Stimulated activated CD4-positive, alpha-beta T cell treated with anti-CD3 and anti-CD28 coated beads, Interleukin-12 subunit alpha, Interleukin-12 subunit beta, amount 100 ng/mL, for 24 hours (primary cell): ENCODE measurements around the gene XPO5.
A peak's percentile ranks its signal among the peaks of the same experiment; 100 is the strongest.
"Not testable (repeated sequence)": the region's sequence is repeated elsewhere in the genome, so short reads cannot be mapped to it uniquely, and the experiment has no call there.

Experiments
- DNase-seq, 2 experiments: peaks; one replicate each; pipeline ENCODE4 v3.0.0-alpha.2; 2020; ENCODE audit warnings: low read depth in 2 of 2

XPO5 gene

DNA sequence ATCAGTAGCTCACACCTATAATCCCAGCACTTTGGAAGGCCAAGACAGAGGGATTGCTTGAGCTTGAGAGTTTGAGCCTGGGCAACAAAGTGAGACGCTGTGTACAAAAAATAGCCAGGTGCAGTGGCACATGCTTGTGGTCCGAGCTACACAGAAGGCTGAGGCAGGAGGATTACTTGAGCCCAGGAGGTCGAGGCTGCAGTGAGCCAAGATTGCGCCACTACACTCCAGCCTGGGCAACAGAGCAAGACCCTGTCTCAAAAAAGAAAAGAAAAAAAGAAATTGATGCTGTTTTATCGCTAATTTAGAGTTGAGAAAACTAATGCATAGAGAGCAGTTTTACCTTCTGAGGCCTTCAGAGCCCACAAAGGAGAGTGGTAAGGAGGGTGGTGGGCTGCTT lies 77.5 kb downstream of the XPO5 start:
- not testable (repeated sequence) for DNase-seq

DNA sequence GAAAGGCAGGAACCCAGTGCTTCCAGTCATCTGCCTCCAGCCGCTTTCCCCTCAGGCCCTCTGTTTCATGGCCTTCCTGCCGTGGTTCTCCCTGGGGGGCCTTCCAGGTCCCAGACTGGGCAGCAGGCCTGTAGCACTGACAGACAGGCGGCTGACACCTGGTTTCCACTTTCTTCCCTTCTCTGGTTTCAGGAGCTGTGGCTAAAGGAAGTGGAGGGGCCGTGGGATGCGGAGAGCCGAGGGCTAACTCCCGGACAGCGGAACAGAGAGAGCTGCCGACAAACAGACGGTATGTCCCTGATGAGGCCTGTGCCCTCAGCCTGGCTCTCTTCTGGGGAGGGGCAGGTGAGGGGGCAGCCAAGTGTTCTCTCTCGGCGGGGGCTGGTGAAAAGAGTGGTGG lies 78.1 kb downstream of the XPO5 start:
- no peak for DNase-seq

DNA sequence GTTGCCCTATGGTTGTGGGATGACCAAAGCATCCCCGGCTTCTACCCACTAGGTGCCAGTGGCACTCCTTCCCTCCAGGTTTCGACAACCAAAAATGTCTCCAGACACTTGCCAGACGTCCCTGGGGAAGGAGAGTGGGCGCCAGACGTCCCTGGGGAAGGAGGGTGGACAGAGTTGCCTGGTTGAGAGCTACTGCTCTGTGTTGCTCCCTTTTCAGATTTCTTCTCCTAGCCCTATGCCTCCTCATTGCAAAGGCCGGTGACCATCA lies 78.8 kb downstream of the XPO5 start:
- no peak for DNase-seq

DNA sequence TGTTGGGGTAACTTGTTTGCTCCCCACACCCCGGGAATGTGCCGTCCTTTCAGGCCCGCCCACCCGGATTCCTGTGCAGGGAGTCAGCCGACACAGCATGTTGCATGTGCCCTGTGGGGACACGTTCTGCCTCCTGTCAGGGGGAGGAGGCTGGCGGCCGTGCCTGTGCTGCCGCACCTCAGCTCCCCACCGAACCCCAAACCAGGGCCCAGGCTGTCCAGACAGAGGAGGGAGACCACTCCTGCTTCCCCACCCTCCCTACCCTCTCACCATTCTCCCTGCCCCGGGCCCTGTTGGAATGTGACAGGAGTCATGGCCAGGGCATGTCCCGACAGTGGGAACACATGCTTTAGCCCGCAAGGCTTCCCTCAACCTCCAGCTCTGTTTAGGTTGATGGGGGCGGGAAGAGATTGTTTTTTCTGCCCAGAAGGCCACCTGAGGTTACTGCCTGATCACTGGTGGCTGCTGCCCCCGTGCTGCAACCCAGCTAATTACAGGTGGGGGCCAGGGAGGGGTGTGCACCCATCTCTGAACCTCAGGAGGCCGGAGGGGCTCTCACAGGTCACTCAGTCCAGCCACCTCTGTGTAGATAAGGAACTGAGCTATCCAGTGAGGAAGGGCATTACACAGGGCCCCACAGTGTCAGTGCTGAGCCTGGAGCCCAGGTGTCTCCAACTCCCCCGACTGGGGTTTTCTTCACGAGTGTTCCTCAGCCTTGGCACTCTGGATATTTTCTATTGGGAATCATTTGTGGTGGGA lies 79.3 kb downstream of the XPO5 start:
- DNase-seq: no peak

DNA sequence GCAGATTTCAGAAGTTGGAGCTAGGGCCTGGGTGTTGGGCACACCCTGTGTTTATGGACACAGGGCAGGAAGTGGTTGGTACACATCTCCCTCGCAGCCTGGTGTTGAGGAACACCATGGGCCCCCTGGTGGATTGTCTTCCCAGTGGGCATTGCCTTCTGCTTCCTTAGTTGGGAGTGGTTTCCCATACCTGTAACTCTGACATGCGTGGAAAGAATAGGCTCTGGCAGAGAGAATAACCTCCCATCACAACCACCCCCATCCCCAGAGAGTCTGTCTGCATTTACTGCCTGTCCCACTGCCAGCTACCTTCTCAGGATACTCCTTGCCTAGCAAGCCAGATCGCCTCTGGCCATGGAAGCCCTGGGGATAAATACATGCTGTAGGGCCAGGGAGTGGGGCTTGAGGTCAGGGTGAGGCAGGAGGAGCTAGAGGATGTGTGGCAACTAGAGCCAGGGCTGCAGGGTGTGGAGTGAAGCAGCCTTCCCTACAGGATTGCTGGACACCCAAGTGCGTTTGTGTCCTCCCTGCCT lies 80.4 kb downstream of the XPO5 start:
- no peak for DNase-seq

DNA sequence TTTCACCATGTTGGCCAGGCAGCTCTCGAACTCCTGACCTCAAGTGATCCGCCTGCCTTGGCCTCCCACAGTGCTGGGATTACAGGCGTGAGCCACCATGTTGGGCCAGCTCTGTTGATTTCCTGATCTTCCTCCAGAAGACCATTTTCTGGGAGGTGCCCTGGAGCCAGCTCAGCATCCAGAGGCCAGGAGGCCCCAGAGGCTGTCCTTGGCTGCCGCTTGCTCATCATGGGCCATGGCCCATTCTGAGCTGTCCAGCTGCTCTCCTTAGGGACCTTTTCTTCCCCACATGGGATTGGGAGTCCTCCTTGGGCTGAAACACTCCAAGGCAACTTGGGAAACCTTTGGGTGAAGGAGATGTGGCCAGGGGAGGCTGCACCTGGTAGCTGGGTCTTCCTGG lies 81.1 kb downstream of the XPO5 start:
- DNase-seq: no peak

DNA sequence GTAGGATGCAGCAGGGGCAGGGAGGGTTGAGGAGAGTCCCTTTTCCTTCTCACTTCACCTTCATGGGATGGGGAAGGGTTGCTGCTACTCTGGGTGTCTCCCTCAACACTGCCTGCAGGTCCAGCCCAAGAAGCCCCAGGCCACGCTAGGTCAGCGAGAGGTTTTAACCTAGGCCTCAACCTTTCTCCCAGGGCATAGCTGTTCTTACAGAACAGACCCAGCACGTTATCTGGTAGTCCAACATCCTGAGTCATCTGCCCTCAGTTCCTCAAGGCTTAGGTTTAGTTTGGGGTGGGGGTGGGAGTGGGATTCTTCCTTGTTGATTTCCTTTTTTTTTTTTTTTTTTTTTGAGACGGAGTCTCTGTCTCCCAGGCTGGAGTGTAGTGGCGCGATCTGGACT lies 81.5 kb downstream of the XPO5 start:
- no peak for DNase-seq

DNA sequence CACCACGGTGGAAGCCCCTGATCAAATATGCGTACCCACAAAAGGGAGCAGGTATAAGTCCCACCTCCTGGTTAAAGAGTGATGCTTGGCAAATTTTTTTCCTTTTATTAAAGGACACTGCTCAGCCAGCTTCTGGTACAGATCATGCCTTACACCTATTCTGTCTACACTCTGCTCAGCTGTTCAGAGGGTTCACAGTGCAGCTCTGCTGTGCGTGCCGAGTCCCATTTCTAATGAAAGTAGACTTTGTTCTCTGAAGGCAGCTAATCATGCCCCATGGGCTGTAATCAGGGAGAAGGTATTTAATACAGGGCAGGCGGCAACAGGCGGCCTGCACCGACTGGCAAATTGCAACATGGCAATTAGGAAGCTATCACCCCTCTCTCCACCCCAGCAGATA lies 82.0 kb downstream of the XPO5 start:
- no peak for DNase-seq

DNA sequence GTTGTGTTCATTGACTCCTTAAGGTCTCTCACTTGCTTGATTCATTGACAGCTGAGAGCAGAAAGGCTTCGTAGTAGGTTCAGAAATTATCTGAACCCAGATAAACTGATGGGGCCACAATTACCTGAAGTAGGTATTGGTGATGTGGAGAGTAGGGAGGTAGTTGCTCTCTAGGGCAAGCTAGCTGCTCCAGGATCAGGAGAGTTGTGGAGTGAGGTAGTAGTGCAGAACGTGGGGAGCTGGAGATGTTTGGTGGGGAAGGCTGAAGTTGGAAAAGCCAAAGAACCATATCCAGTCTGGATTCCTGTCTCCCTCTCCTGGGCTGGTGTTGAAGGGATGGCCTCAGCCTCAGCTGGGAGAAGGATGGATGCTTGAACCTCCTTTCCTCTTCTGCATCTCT lies 82.6 kb downstream of the XPO5 start:
- no peak for DNase-seq

DNA sequence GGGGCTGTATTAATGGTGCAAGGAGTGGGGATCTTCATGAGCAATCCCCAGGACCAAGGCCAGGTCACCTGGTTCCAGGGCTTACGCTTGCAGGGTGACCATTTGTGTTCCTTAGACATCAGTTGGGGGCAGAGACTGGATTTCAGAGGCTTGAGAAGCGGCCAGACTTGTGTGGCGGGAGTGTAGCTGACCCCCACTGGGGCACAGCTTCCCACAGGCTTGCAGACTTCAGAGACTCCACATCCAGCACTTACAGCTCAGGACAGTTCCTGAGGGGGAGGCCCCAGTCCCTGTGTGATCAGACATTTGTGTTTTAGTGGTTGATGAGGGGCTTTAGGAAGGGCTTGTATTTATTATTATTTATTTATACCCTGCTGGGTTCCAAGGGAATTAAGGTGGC lies 83.2 kb downstream of the XPO5 start:
- DNase-seq: no peak

DNA sequence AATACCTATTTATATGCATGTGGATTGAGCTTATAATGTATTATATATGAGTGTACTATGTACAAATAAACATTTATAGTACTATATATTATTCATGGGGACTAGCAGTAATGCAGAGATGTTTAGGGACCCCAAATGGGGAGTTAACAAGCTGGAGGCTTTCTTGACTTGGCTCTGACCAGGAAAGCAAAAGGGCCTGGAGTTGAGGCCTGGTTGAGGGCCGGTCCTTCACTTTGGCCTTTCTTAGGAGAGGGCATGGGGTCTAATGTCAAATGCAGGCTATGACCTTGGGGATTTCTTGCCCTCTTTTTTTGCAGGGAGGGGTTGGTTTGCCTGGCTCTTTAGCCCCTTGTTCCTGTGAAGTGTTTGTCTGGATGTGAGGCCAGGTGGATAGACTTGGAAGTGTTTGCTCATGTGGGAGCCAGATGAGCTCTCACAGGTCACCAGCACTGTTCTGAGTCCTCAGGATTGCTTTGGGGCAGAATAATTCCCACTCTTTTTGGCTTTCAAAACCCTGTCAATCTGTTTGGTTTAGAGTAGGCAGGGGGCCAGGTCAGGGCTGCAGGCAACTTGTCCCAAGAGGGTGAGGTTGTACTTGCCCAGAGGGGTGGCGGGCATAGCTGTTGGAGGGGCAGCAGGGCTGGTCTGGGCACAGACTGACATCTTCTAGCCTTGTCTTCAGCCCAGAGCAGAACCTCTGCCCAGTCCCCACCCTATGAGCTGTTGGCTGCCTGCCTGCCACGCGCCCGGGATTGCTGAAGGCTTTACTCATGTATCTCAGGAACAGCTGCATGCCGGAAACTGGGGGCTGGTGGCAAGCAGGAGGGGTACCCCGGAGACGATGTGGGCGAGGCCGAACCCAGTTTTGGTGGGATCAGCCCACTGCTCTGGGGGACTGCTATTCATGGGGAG lies 83.8 kb downstream of the XPO5 start:
- DNase-seq: no peak

DNA sequence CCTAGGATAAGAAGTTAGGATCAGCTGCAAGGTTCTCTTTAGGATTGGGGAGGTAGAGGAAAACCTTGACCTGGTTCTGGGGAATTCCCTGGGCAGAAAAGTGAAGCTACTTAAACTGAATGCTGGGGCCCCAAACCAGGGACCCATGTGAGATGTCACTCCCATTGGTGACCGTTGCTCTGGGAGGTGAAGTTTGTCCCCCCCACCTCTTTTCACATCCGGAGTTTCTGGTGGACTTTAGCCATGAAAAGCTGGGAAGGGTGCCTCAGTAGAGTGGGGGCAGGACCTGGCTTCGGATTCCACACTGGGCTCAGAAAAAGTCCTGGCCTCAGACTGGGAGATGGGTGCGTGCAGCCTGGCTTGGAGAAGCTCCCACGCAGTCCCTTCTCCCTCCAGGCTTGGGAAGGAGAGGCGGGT lies 85.3 kb downstream of the XPO5 start:
- no peak for DNase-seq

DNA sequence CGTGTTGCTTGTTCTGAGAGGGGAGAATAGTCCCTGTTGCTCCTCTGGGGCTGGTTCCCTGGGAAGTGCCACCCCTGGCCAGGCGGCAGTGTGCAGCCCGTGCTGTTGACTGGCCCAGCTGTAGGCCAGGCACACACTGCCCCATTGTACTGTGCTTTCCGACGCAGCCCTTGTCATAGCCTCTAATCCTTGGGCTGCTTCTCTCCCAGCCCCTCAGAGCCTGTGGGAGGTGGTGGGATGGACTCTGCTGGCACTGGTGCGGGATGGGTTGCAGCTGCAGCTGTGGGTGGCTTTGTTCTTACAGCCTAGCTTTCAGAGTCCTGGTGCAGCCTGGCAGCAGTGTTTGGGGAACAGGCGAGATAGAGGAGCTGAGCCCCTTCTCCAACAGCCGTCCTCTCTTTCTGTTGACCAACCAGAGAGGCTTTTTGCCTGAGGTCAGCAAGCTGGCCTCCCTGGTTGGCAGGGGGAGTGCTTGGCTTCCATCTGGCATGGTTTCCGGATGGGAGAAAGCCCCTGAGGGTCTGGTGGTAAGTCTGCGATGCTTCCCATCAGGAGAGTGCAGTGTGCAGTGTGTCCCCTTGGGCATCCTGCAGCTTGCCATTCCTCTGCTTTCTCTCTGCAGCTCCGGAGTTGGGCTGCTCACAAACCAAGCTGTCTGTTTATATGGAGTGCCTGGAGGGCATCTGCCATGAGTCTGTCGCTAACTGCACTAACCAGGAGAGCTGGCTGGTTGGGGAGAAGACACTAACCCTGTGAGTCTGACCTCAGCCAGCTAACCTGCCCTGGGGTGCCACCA lies 86.4 kb downstream of the XPO5 start:
- DNase-seq: no peak

DNA sequence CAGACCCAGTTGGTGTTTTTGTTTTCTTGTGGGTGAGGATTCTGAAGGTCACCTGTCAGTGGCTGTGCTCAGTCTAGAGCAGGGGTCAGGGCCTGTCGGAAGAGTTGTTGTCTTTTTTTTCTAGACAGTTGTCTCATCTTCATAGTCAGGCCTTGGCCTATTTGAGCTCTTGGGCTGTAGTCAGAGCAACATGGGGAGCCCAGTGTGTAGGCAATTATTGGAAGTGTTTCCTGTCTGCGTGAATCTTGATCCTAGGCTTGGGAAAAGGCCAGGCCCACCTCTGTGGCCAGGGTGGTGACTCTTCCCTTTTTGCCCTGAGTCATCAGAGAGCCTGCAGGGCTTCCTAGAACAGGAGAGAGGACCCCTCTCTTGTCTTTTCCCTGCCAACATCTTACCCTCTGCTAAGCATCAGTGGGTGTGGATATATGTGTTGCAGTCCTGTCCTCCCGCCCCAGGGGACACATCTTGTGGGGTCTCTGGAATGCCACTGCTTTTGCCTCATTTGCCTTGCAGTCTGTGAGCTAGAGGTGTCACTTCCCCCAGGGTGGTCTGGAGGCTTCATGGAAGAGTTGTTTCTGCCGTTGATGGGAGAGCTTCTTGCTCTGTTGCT lies 87.1 kb downstream of the XPO5 start:
- no peak for DNase-seq

DNA sequence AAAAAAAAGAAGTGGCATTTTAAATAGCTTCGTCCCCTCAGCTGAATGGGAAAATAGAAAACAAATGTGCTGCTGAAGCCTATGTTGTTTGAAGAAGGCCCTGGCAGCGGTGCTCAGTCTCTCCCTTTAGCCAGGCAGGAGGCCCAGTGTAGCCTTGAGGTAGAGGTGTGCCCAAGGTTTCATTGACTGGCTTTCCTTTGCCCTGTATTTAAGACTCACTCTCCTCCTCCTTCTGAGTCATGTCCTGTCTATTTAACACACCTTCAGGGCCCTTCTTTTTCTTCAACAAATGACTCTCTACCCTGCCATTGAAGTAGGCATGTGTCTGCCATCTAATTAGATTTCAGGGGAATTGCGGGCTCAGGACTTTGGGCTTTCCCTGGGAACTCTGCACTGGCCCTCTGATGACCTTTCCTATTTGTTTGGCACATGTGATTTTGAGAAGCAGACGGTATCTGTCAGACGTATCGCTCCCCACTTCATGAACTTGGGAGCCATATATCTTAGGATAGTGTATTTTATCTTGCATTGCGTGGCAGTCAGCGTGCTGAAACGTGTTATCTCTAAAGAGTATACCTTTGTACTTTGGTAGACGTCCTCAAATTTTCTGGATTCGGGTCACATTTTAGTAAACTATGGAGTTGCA lies 94.1 kb downstream of the XPO5 start:
- no peak for DNase-seq

DNA sequence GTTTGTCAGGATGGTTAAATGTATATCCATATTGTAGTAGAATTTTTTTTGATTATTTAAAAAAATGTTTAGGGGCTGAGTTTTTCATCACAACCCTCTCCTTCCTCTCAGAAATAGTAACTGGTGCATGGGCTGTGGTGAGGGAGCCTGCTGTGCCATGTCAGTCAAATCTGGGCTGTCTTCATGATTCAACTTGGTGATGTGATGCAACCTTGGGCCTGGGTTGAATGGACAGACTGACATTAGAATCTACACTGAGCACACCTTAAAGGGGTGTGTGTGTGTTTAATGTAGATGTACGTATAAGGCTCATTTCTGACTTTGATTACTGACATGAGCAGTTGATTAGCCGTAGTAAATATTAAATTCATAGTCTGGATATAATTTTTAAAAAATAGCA lies 94.8 kb downstream of the XPO5 start:
- no peak for DNase-seq

DNA sequence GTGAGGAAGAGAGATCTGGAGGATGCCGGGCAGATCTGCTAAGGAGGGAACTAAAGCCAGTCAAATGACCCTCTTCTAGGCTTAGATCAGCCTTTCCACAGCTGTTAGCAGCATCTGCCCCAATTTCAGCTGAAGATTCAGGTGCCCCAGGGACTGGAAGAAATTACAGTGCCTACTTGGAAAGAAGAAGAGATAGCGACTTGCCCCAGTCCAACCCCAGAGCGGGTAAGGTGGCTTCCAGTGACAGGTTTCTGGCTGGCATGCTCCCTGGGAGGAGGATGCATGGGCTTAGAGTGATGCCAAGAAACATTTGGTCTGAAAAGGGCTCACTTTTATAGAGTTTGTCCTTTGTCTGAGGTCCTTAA lies 97.8 kb downstream of the XPO5 start:
- DNase-seq: no peak

DNA sequence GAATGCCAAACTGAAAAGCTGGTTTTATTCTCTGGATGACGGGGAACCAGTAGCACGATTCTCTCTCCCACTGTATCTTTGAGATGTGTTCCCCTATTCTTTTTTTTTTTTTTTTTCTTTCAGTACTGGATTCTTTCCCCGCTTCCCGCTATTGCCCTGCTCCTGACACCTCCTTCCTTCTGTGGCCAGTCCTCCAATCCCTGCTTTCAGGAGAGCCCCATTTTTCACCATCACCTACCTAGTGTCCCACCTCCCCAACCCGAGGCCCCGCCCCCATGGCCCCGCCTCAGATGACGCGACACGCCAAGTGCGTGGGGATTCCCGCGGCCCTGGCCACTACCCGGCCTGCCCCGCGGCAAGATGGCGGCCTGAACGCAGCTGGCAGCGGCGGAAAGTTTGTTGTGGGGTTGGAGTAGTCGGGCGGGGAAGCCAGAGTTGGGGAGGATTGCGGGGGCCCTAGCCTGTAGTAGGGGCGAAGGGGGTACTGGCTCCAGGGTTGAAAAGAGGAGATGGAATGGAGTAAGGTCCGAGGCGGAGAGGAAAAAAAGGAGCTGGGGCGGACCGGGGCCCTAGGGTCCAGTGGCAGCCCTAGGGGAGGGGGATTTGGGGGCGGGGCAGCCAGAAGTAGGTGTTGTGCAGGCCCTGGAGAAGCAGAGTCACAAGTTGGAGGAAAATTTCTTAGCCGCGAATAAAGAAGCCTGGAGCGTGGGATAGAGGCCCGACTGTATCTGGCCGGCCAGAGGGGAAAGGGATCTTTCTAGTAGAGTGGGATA lies 98.4 kb downstream of the XPO5 start, which contains the start of gene TJAP1:
TJAP1 (plus strand) TSS at position 336 of the 773 bp plus-strand sequence. CDS start 21,432 bp downstream, outside the sequence.
- DNase-seq: peak; percentile 94 to 99

DNA sequence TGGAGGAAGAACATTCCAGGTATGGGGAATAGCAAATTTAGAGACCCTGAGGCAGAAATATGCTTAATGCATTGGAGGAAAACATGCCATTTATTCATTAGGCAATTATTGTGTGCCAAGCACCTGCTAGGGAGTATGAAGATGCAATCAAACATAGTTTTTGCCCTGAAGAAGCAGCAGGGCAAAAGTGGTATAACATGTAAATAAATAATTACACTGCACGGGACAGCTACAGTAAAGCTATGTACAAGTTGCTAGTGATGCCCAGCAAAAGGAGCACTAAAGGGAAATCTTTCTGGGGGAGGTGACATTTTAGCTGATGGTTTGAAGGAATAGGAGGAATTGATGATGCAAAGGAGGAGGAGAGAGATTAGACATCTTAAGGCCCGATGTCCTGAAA lies 99.1 kb downstream of the XPO5 start:
- DNase-seq: no peak

DNA sequence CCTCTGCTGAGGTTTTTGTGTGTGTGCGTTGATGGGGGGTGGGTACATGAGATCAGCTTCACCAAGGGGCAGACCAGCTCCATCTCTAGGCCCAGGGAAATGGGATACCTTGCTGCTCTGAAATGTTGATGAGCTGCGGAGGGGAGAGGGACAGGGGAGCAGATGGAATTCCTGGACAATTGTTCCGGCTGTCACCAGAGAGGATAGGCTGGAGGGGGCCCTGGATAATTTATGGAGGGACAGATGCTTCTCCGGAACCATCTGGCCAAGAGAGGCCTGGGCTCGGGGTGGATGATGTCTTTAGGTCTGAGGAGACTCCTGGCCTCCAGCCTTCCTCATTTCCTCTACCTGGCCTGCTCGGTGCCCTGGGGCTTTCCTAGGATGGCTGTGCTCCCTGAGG lies 100.3 kb downstream of the XPO5 start:
- no peak for DNase-seq

DNA sequence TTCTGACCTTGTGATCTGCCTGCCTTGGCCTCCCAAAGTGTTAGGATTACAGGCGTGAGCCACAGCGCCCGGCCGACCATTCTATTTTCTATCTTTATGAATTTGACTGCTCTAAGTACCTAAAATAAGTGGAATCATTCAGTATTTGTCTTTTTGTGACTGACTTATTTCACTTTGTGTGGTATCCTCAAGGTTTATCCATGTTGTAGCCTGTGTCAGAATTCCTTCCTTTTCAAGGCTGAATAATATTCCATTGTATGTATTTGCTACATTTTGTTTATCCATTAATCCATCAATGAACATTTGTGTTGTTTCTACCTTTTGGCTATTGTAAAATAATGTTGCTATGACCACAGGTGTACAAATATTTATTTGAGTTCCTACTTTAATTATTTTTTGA lies 103.3 kb downstream of the XPO5 start:
- no peak for DNase-seq
